Natural killer cell (primary cell): ENCODE measurements around the gene ZNF664. TPM values are rescaled to one million over a fixed set of nuclear protein-coding genes. Genes with fewer than 3 reads are reported as not detected.

Experiments
- ATAC-seq, 3 donors: fragments of 150-1000 bp in 2 of 3; fragments of 200-7000 bp in 1 of 3; cut with Tn5 transposase; 1 replicate in 1 of 3; 2 replicates in 2 of 3; pipeline ENCODE4 v1.10.0; 2021; ENCODE audit warnings: mild to moderate bottlenecking in 2 of 3, moderate library complexity in 2 of 3
- DNase-seq, 2 donors: peaks; one replicate each; pipeline versions ENCODE4 v3.0.0 to v3.0.0-alpha.2; 2013 to 2021; ENCODE audit warnings: mixed read lengths in 1 of 2
- H3K27ac ChIP-seq: one replicate; pipeline ENCODE4 v1.5.1; 2013; ENCODE audit warnings: mild to moderate bottlenecking, low read length
- H3K27me3 ChIP-seq: one replicate; pipeline ENCODE4 v1.6.1; 2013; ENCODE audit warnings: low read length; ENCODE audit not compliant: control insufficient read depth, insufficient read depth
- H3K36me3 ChIP-seq: one replicate; pipeline ENCODE4 v1.6.1; 2013; ENCODE audit warnings: low read length; ENCODE audit not compliant: control insufficient read depth, insufficient read depth
- H3K4me1 ChIP-seq: one replicate; pipeline ENCODE4 v1.6.1; 2013; ENCODE audit warnings: low read length; ENCODE audit not compliant: control insufficient read depth, insufficient read depth
- H3K4me3 ChIP-seq: one replicate; pipeline ENCODE4 v1.5.1; 2013; ENCODE audit warnings: low read length
- H3K9me3 ChIP-seq: one replicate; pipeline ENCODE4 v1.6.1; 2013; ENCODE audit warnings: low read length; ENCODE audit not compliant: control insufficient read depth, insufficient read depth
- H3K27ac Mint-ChIP-seq, 2 donors: one replicate each; pipeline ENCODE4 v1.8.0; 2022; ENCODE audit warnings: mild to moderate bottlenecking in 2 of 2, mixed read lengths in 2 of 2, moderate library complexity in 1 of 2
- H3K27me3 Mint-ChIP-seq, 2 donors: one replicate each; pipeline ENCODE4 v1.8.0; 2022; ENCODE audit warnings: low read depth in 2 of 2, mixed read lengths in 2 of 2
- H3K36me3 Mint-ChIP-seq: one replicate; pipeline ENCODE4 v1.8.0; 2022; ENCODE audit warnings: mixed read lengths
- H3K4me1 Mint-ChIP-seq, 2 donors: one replicate each; pipeline ENCODE4 v1.8.0; 2022; ENCODE audit warnings: mixed read lengths in 2 of 2
- H3K4me3 Mint-ChIP-seq: one replicate; pipeline ENCODE4 v1.8.0; 2022; ENCODE audit warnings: mild to moderate bottlenecking, moderate library complexity, mixed read lengths
- H3K9me3 Mint-ChIP-seq, 2 donors: one replicate each; pipeline ENCODE4 v1.8.0; 2022; ENCODE audit warnings: mixed read lengths in 2 of 2
- CTCF ChIP-seq: fragments of 200-600 bp; IDR thresholded peaks from one replicate; pipeline ENCODE4 v1.8.0; 2022; ENCODE audit warnings: antibody characterized with exemption
- WGBS: methylation state at CpG from one replicate; pipeline ENCODE4 v1.1.7; 2013; ENCODE audit warnings: missing lambda C conversion rate; ENCODE audit not compliant: insufficient coverage; 5-methylcytosine and 5-hydroxymethylcytosine counted together
- intact Hi-C: fragments of 100-400 bp; cut with micrococcal nuclease; formaldehyde crosslinking; loops from one replicate; pipeline ENCODE4 v1.14.2; 2022
- total RNA-seq, 4 donors: library from RNA; stranded (reverse); fragments of 120-200 nt in 1 of 4; gene quantifications; one replicate each; pipeline versions ENCODE4 v1.2.3 to v1.2.4, GENCODE V29; 2013 to 2022

The ZNF664 gene
- total RNA-seq, 3 donors from 2014 or later (not counting 1 experiment from before 2014, with no cell fraction given), result 36.0 to 47.3 (median 46.9) TPM

- Mint-ChIP-seq H3K27ac (no peak overlapping the region), H3K9me3 (peaks cover 0 to 7% of the 10 kb centered on the region in 2 donors), H3K36me3 (peaks cover 10% of the 10 kb centered on the region), H3K4me1 (no peaks in the 10 kb centered on the region), H3K27me3 (peaks cover 0 to 3% of the 10 kb centered on the region in 2 donors), H3K4me3 (no peak overlapping the region)
- no peak overlapping the region for H3K4me3 ChIP-seq
- no peak overlapping the region for H3K27ac ChIP-seq
- no peaks in the 10 kb centered on the region for H3K36me3 ChIP-seq
- H3K9me3 ChIP-seq, result peaks cover 15% of the 10 kb centered on the region
- no peaks in the 10 kb centered on the region for H3K4me1 ChIP-seq
- DNase-seq, result no peak
- H3K27me3 ChIP-seq, result no peaks in the 10 kb centered on the region
- intact Hi-C loops, result no loop called here
- no peak for ATAC-seq
- no peak for TF ChIP-seq CTCF
- WGBS, result 77% methylated on average over 6 of the region's 6 CpGs
These were observed 76.6 kb downstream of the ZNF664 start for GRCh38 chr12:124049451-124050094.

GRCh38 chr12:124053851-124054250, 80.8 kb downstream of the ZNF664 start:
- H3K9me3 Mint-ChIP-seq, result no peaks in the 10 kb centered on the region
- no peak for DNase-seq
- 19% methylated on average over 8 of the region's 10 CpGs for WGBS
- H3K9me3 ChIP-seq, result no peaks in the 10 kb centered on the region
- intact Hi-C loops, result no loop called here
- H3K27me3 Mint-ChIP-seq, result peaks cover 3 to 7% of the 10 kb centered on the region in 2 donors
- no peaks in the 10 kb centered on the region for H3K36me3 Mint-ChIP-seq
- no peak overlapping the region for H3K27ac ChIP-seq
- no peak overlapping the region for H3K27ac Mint-ChIP-seq
- TF ChIP-seq CTCF, result no peak
- no peaks in the 10 kb centered on the region for H3K27me3 ChIP-seq
- H3K4me1 ChIP-seq, result no peaks in the 10 kb centered on the region
- no peaks in the 10 kb centered on the region for H3K36me3 ChIP-seq
- H3K4me3 ChIP-seq, result no peak overlapping the region
- H3K4me3 Mint-ChIP-seq, result no peak overlapping the region
- ATAC-seq, result no peak
- no peaks in the 10 kb centered on the region for H3K4me1 Mint-ChIP-seq

- no peak for TF ChIP-seq CTCF
- DNase-seq (no peak), ATAC-seq (no peak)
- no peaks in the 10 kb centered on the region for H3K4me1 Mint-ChIP-seq
- H3K27me3 Mint-ChIP-seq, result peaks cover 3 to 7% of the 10 kb centered on the region in 2 donors
- H3K36me3 Mint-ChIP-seq, result no peaks in the 10 kb centered on the region
- H3K9me3 Mint-ChIP-seq, result no peaks in the 10 kb centered on the region
- Histone ChIP-seq H3K36me3 (no peaks in the 10 kb centered on the region), H3K27me3 (no peaks in the 10 kb centered on the region), H3K4me1 (no peaks in the 10 kb centered on the region), H3K9me3 (no peaks in the 10 kb centered on the region), H3K27ac (no peak overlapping the region), H3K4me3 (no peak overlapping the region)
- WGBS, result 83% methylated on average over 1 of the region's 1 CpG
- intact Hi-C loops, result no loop called here
- no peak overlapping the region for H3K4me3 Mint-ChIP-seq
- no peak overlapping the region for H3K27ac Mint-ChIP-seq
These were observed 82.1 kb downstream of the ZNF664 start for GRCh38 chr12:124055066-124055465.

- WGBS, result 99% methylated on average over 2 of the region's 2 CpGs
- intact Hi-C loops, result no loop called here
- H3K27me3 ChIP-seq, result no peaks in the 10 kb centered on the region
- H3K4me3 ChIP-seq, result no peak overlapping the region
- no peaks in the 10 kb centered on the region for H3K36me3 Mint-ChIP-seq
- no peaks in the 10 kb centered on the region for H3K9me3 Mint-ChIP-seq
- H3K36me3 ChIP-seq, result no peaks in the 10 kb centered on the region
- peaks cover 12 to 26% of the 10 kb centered on the region in 2 donors for H3K27me3 Mint-ChIP-seq
- H3K4me3 Mint-ChIP-seq, result no peak overlapping the region
- no peak for DNase-seq
- H3K27ac ChIP-seq, result no peak overlapping the region
- no peaks in the 10 kb centered on the region for H3K9me3 ChIP-seq
- no peak overlapping the region for H3K27ac Mint-ChIP-seq
- ATAC-seq, result no peak
- no peaks in the 10 kb centered on the region for H3K4me1 ChIP-seq
- no peaks in the 10 kb centered on the region for H3K4me1 Mint-ChIP-seq
- TF ChIP-seq CTCF, result no peak
These were observed 84.7 kb downstream of the ZNF664 start for GRCh38 chr12:124057691-124058090.
